ENCODE measurements around the gene LAMA5. TPM values are rescaled to one million over a fixed set of nuclear protein-coding genes. Genes with fewer than 3 reads are reported as not detected.
"Not testable (repeated sequence)": the region's sequence is repeated elsewhere in the genome, so short reads cannot be mapped to it uniquely, and the experiment has no call there.

Gene LAMA5
- polyA plus RNA-seq, 5 donors: 92.3 to 207 (median 148) TPM

GRCh38 chr20:62389601-62390087 lies 22.5 kb upstream of the LAMA5 start:
- DNase-seq: no peak

GRCh38 chr20:62388839-62389600 lies 21.9 kb upstream of the LAMA5 start:
- DNase-seq: no peak

- DNase-seq: no peak
These were observed 21.0 kb upstream of the LAMA5 start for GRCh38 chr20:62387933-62388635.

GRCh38 chr20:62387219-62387913 lies 20.3 kb upstream of the LAMA5 start:
- no peak for DNase-seq

GRCh38 chr20:62386383-62387218 lies 19.5 kb upstream of the LAMA5 start, which contains the start of gene RPS21:
RPS21 (plus strand) TSS chr20:62387103; CDS start chr20:62387339, 236 bp downstream.
- peak; percentile 88 to 89 for DNase-seq

GRCh38 chr20:62382306-62383198 lies 15.4 kb upstream of the LAMA5 start:
- peak in 1 of 2 donors; percentile 62 for DNase-seq

GRCh38 chr20:62381842-62382241 lies 14.7 kb upstream of the LAMA5 start:
- no peak for DNase-seq

- DNase-seq: no peak
These were observed 14.2 kb upstream of the LAMA5 start for GRCh38 chr20:62381202-62381797.

- no peak for DNase-seq
These were observed 11.1 kb upstream of the LAMA5 start for GRCh38 chr20:62378215-62378614.

- no peak for DNase-seq
These were observed 10.6 kb upstream of the LAMA5 start for GRCh38 chr20:62377615-62378178.

GRCh38 chr20:62377064-62377461 lies 10.0 kb upstream of the LAMA5 start:
- no peak for DNase-seq

- DNase-seq: peak in 1 of 2 donors; percentile 62
These were observed 9.3 kb upstream of the LAMA5 start for GRCh38 chr20:62376112-62377063.

- no peak for DNase-seq
These were observed 7.4 kb upstream of the LAMA5 start for GRCh38 chr20:62374331-62375152.

GRCh38 chr20:62373631-62374179 lies 6.6 kb upstream of the LAMA5 start:
- not testable (repeated sequence) for DNase-seq

- no peak for DNase-seq
These were observed 5.2 kb upstream of the LAMA5 start for GRCh38 chr20:62372042-62372993.

- DNase-seq: no peak
These were observed 4.5 kb upstream of the LAMA5 start for GRCh38 chr20:62371588-62372041.

Measured in right lung (tissue), 5 donors.